ENCODE results near the gene ZNF652.

The ZNF652 gene

GRCh38 chr17:49260817-49261291 lies 101.2 kb downstream of the ZNF652 start:
- CTCF ChIA-PET = interaction anchor here (1.0 kb wide), 1 partner anchor 33 kb away, joined by 5 read pairs; no protein-coding TSS in a partner anchor
- DNase-seq (ENCODE audit: extremely low spot score) = no peak
- POLR2A ChIA-PET = interaction anchor here (0.7 to 2.0 kb wide), 7 partner anchors 8 to 69 kb away, joined by 3 to 9 read pairs (median 5); partner anchors contain the start of gene PHOSPHO1
- TF ChIP-seq ELF4 (IDR thresholded peaks at IDR 0.05) (no peak), ARNT (IDR thresholded peaks at IDR 0.05) (no peak), BHLHE40 (IDR thresholded peaks at IDR 0.05; ENCODE audit: borderline replicate concordance) (no peak), LEF1 (IDR thresholded peaks at IDR 0.05; ENCODE audit: borderline replicate concordance) (no peak), HDGF (IDR thresholded peaks at IDR 0.05; ENCODE audit: borderline replicate concordance) (no peak), FOXK2 (IDR thresholded peaks at IDR 0.05) (no peak), FOXM1 (IDR thresholded peaks at IDR 0.05; ENCODE audit: borderline replicate concordance) (no peak), SP1 (IDR thresholded peaks at IDR 0.05) (no peak), L3MBTL2 (conservative IDR thresholded peaks at IDR 0.05) (no peak), NFRKB (IDR thresholded peaks at IDR 0.05) (no peak), ZNF384 (IDR thresholded peaks at IDR 0.05) (no peak), TARDBP (IDR thresholded peaks at IDR 0.05) (no peak), CTBP1 (IDR thresholded peaks at IDR 0.05; ENCODE audit: borderline replicate concordance) (no peak), FOXA1 (IDR thresholded peaks at IDR 0.05) (no peak), PKNOX1 (IDR thresholded peaks at IDR 0.05) (no peak)

GRCh38 chr17:49260011-49260816 lies 101.8 kb downstream of the ZNF652 start:
- peak; percentile 67 for DNase-seq (ENCODE audit: extremely low spot score)
- no peak for TF ChIP-seq TARDBP (IDR thresholded peaks at IDR 0.05)
- 0 out of 2 replicates have a peak, but pooled peaks have one; percentile 5 for TF ChIP-seq L3MBTL2 (conservative IDR thresholded peaks at IDR 0.05)
- TF ChIP-seq ZNF384 (IDR thresholded peaks at IDR 0.05) = no peak
- POLR2A ChIA-PET = interaction anchor here (0.7 to 2.0 kb wide), 9 partner anchors 8 to 68 kb away, joined by 3 to 9 read pairs (median 4); partner anchors contain the start of gene PHOSPHO1
- CTCF ChIA-PET = interaction anchor here (0.8 to 1.0 kb wide), 2 partner anchors 32 to 231 kb away, joined by 3 to 5 read pairs; no protein-coding TSS in a partner anchor

GRCh38 chr17:49259663-49260010 lies 102.4 kb downstream of the ZNF652 start:
- ChIA-PET CTCF (interaction anchor here (0.6 to 0.8 kb wide), 2 partner anchors 231 to 1001 kb away, joined by 3 to 5 read pairs; no protein-coding TSS in a partner anchor), POLR2A (interaction anchor here (0.7 to 2.0 kb wide), 5 partner anchors 13 to 68 kb away, joined by 3 to 9 read pairs (median 5); partner anchors contain the start of gene PHOSPHO1)
- TF ChIP-seq FOXA1 (IDR thresholded peaks at IDR 0.05) (no peak), SP1 (IDR thresholded peaks at IDR 0.05) (no peak), PKNOX1 (IDR thresholded peaks at IDR 0.05) (no peak), HDGF (IDR thresholded peaks at IDR 0.05; ENCODE audit: borderline replicate concordance) (no peak), ZNF384 (IDR thresholded peaks at IDR 0.05) (no peak), LEF1 (IDR thresholded peaks at IDR 0.05; ENCODE audit: borderline replicate concordance) (no peak), TARDBP (IDR thresholded peaks at IDR 0.05) (no peak), NFRKB (IDR thresholded peaks at IDR 0.05) (no peak), ELF4 (IDR thresholded peaks at IDR 0.05) (no peak), BHLHE40 (IDR thresholded peaks at IDR 0.05; ENCODE audit: borderline replicate concordance) (no peak), ARNT (IDR thresholded peaks at IDR 0.05) (no peak), SUZ12 (IDR thresholded peaks at IDR 0.05) (no peak)
- DNase-seq (ENCODE audit: extremely low spot score) = no peak

GRCh38 chr17:49258394-49258793 lies 103.7 kb downstream of the ZNF652 start:
- POLR2A ChIA-PET = no interaction called here
- CTCF ChIA-PET = interaction anchor here (0.6 to 1.1 kb wide), 2 partner anchors 32 to 146 kb away, joined by 3 read pairs; no protein-coding TSS in a partner anchor
- no peak for DNase-seq (ENCODE audit: extremely low spot score)
- TF ChIP-seq FOXK2 (IDR thresholded peaks at IDR 0.05) (no peak), PKNOX1 (IDR thresholded peaks at IDR 0.05) (no peak), TARDBP (IDR thresholded peaks at IDR 0.05) (no peak), CTBP1 (IDR thresholded peaks at IDR 0.05; ENCODE audit: borderline replicate concordance) (no peak), NFRKB (IDR thresholded peaks at IDR 0.05) (no peak), FOXM1 (IDR thresholded peaks at IDR 0.05; ENCODE audit: borderline replicate concordance) (no peak), ELF4 (IDR thresholded peaks at IDR 0.05) (no peak), BHLHE40 (IDR thresholded peaks at IDR 0.05; ENCODE audit: borderline replicate concordance) (no peak), HDGF (IDR thresholded peaks at IDR 0.05; ENCODE audit: borderline replicate concordance) (no peak), ARNT (IDR thresholded peaks at IDR 0.05) (no peak), ZNF384 (IDR thresholded peaks at IDR 0.05) (no peak), L3MBTL2 (conservative IDR thresholded peaks at IDR 0.05) (no peak), LEF1 (IDR thresholded peaks at IDR 0.05; ENCODE audit: borderline replicate concordance) (no peak), SUZ12 (IDR thresholded peaks at IDR 0.05) (no peak)

- TF ChIP-seq CTBP1 (IDR thresholded peaks at IDR 0.05; ENCODE audit: borderline replicate concordance) = no peak
- no peak for TF ChIP-seq SP1 (IDR thresholded peaks at IDR 0.05)
- TF ChIP-seq FOXA1 (IDR thresholded peaks at IDR 0.05) = no peak
- no peak for TF ChIP-seq BHLHE40 (IDR thresholded peaks at IDR 0.05; ENCODE audit: borderline replicate concordance)
- TF ChIP-seq LEF1 (IDR thresholded peaks at IDR 0.05; ENCODE audit: borderline replicate concordance) = no peak
- no peak for TF ChIP-seq TARDBP (IDR thresholded peaks at IDR 0.05)
- TF ChIP-seq ARNT (IDR thresholded peaks at IDR 0.05) = no peak
- no peak for TF ChIP-seq SUZ12 (IDR thresholded peaks at IDR 0.05)
- no peak for TF ChIP-seq HDGF (IDR thresholded peaks at IDR 0.05; ENCODE audit: borderline replicate concordance)
- no peak for TF ChIP-seq FOXK2 (IDR thresholded peaks at IDR 0.05)
- no peak for TF ChIP-seq ZNF384 (IDR thresholded peaks at IDR 0.05)
- TF ChIP-seq NFRKB (IDR thresholded peaks at IDR 0.05) = no peak
- DNase-seq (ENCODE audit: extremely low spot score) = no peak
- ChIA-PET CTCF (no interaction called here), POLR2A (no interaction called here)
Observed at GRCh38 chr17:49255125-49255524, 106.9 kb downstream of the ZNF652 start.
